Measurements from ENCODE around the gene PER3.

- no peak for TF ChIP-seq RAD21 (IDR thresholded peaks at IDR 0.05; ENCODE audit: low read length)
- TF ChIP-seq CHD1 (IDR thresholded peaks at IDR 0.05; ENCODE audit: low read depth, low read length), result no peak
- no peak for TF ChIP-seq SMC3 (IDR thresholded peaks at IDR 0.05; ENCODE audit: low read depth, low read length)
- TF ChIP-seq ELK1 (IDR thresholded peaks at IDR 0.05; ENCODE audit: borderline replicate concordance, low read depth, low read length), result no peak
- TF ChIP-seq CTCF (conservative IDR thresholded peaks at IDR 0.05; ENCODE audit: low read depth, low read length), result no peak
- TF ChIP-seq POLR2A (IDR thresholded peaks at IDR 0.05; ENCODE audit: low read depth, low read length), result no peak
- TF ChIP-seq USF2 (IDR thresholded peaks at IDR 0.05; ENCODE audit: low read depth, low read length), result no peak
- no peak for TF ChIP-seq MXI1 (IDR thresholded peaks at IDR 0.05; ENCODE audit: borderline replicate concordance, low read depth, low read length)
Measured at GRCh38 chr1:7839526-7839925, 55.4 kb downstream of the PER3 start.
